ENCODE data around the gene EGFR.

The EGFR gene

GRCh38 chr7:55142919-55143600 is 124.2 kb downstream of the EGFR start:
- no peaks in the 10 kb centered on the region for H3K79me2 ChIP-seq (ENCODE audit: insufficient read depth, low read length)
- H3K27me3 ChIP-seq (ENCODE audit: insufficient read depth, low read length, poor library complexity, severe bottlenecking): no peaks in the 10 kb centered on the region
- H3K4me3 ChIP-seq (ENCODE audit: low read length, poor library complexity, severe bottlenecking): no peak overlapping the region
- 0 out of 2 replicates have a peak, but pooled peaks cover 5% of the 10 kb centered on the region for H3K9me3 ChIP-seq (ENCODE audit: insufficient read depth, low read depth, low read length)
- H3K9me2 ChIP-seq (replicated peaks; ENCODE audit: low read depth, low read length): no peaks in the 10 kb centered on the region
- no peak overlapping the region for H3K9ac ChIP-seq (ENCODE audit: low read depth, low read length, poor library complexity, severe bottlenecking)
- H4K20me1 ChIP-seq (ENCODE audit: insufficient read depth, low read length, poor library complexity, severe bottlenecking): no peaks in the 10 kb centered on the region
- no peaks in the 10 kb centered on the region for H3K36me3 ChIP-seq (ENCODE audit: insufficient read depth, low read length)
- no peaks in the 10 kb centered on the region for H3F3A ChIP-seq (ENCODE audit: low read depth)
- no peak overlapping the region for H2AFZ ChIP-seq (ENCODE audit: low read length)
- no peak overlapping the region for H3K4me2 ChIP-seq (ENCODE audit: low read depth, low read length, poor library complexity, severe bottlenecking)
- H3K4me1 ChIP-seq (ENCODE audit: insufficient read depth, low read length, poor library complexity, severe bottlenecking): no peaks in the 10 kb centered on the region
- no peak for TF ChIP-seq EZH2phosphoT487 (IDR thresholded peaks at IDR 0.05; ENCODE audit: borderline replicate concordance)
- TF ChIP-seq CTCF (conservative IDR thresholded peaks at IDR 0.05; ENCODE audit: low read length): no peak

- no peaks in the 10 kb centered on the region for H3K9me2 ChIP-seq (replicated peaks; ENCODE audit: low read depth, low read length)
- H3K9me3 ChIP-seq (ENCODE audit: insufficient read depth, low read depth, low read length): 0 out of 2 replicates have a peak, but pooled peaks cover 5% of the 10 kb centered on the region
- no peak overlapping the region for H3K4me2 ChIP-seq (ENCODE audit: low read depth, low read length, poor library complexity, severe bottlenecking)
- H3K79me2 ChIP-seq (ENCODE audit: insufficient read depth, low read length): no peaks in the 10 kb centered on the region
- no peak overlapping the region for H3K9ac ChIP-seq (ENCODE audit: low read depth, low read length, poor library complexity, severe bottlenecking)
- H3K4me1 ChIP-seq (ENCODE audit: insufficient read depth, low read length, poor library complexity, severe bottlenecking): no peaks in the 10 kb centered on the region
- no peaks in the 10 kb centered on the region for H4K20me1 ChIP-seq (ENCODE audit: insufficient read depth, low read length, poor library complexity, severe bottlenecking)
- H3K27me3 ChIP-seq (ENCODE audit: insufficient read depth, low read length, poor library complexity, severe bottlenecking): no peaks in the 10 kb centered on the region
- no peak overlapping the region for H3K4me3 ChIP-seq (ENCODE audit: low read length, poor library complexity, severe bottlenecking)
- H3K36me3 ChIP-seq (ENCODE audit: insufficient read depth, low read length): no peaks in the 10 kb centered on the region
- no peak overlapping the region for H2AFZ ChIP-seq (ENCODE audit: low read length)
- no peak for TF ChIP-seq EZH2phosphoT487 (IDR thresholded peaks at IDR 0.05; ENCODE audit: borderline replicate concordance)
- peak; percentile 14; the same call in 1 of the 2 replicates for TF ChIP-seq CTCF (conservative IDR thresholded peaks at IDR 0.05; ENCODE audit: low read length)
- H3F3A ChIP-seq (ENCODE audit: low read depth): no peaks in the 10 kb centered on the region
These were observed 125.8 kb downstream of the EGFR start for GRCh38 chr7:55144333-55145317.

- Histone ChIP-seq H4K20me1 (ENCODE audit: insufficient read depth, low read length, poor library complexity, severe bottlenecking) (no peaks in the 10 kb centered on the region), H3K9ac (ENCODE audit: low read depth, low read length, poor library complexity, severe bottlenecking) (no peak overlapping the region), H3K4me2 (ENCODE audit: low read depth, low read length, poor library complexity, severe bottlenecking) (no peak overlapping the region), H2AFZ (ENCODE audit: low read length) (no peak overlapping the region), H3K36me3 (ENCODE audit: insufficient read depth, low read length) (no peaks in the 10 kb centered on the region), H3F3A (ENCODE audit: low read depth) (no peaks in the 10 kb centered on the region), H3K4me3 (ENCODE audit: low read length, poor library complexity, severe bottlenecking) (no peak overlapping the region), H3K27me3 (ENCODE audit: insufficient read depth, low read length, poor library complexity, severe bottlenecking) (no peaks in the 10 kb centered on the region), H3K9me3 (ENCODE audit: insufficient read depth, low read depth, low read length) (0 out of 2 replicates have a peak, but pooled peaks cover 5% of the 10 kb centered on the region), H3K4me1 (ENCODE audit: insufficient read depth, low read length, poor library complexity, severe bottlenecking) (no peaks in the 10 kb centered on the region), H3K9me2 (replicated peaks; ENCODE audit: low read depth, low read length) (no peaks in the 10 kb centered on the region), H3K79me2 (ENCODE audit: insufficient read depth, low read length) (no peaks in the 10 kb centered on the region)
- TF ChIP-seq CTCF (conservative IDR thresholded peaks at IDR 0.05; ENCODE audit: low read length) (no peak), EZH2phosphoT487 (IDR thresholded peaks at IDR 0.05; ENCODE audit: borderline replicate concordance) (no peak)
These were observed 126.8 kb downstream of the EGFR start for GRCh38 chr7:55145606-55146005.

Measured in Loucy (cell line).